DOHH2 (cell line): ENCODE measurements around the gene USF2.

ENCODE experiments used
- H3F3A ChIP-seq: fragments of 200-600 bp; sonication (generic), shearing (Covaris generic); 2 replicates; pipeline ENCODE4 v1.6.0; 2016; ENCODE audit warnings: antibody characterized with exemption, mild to moderate bottlenecking; ENCODE audit not compliant: control insufficient read depth, insufficient read depth
- H3K27ac ChIP-seq: fragments of 200-600 bp; sonication (generic); 2 replicates; pipeline ENCODE4 v1.5.1; 2014; ENCODE audit warnings: low read depth, mild to moderate bottlenecking, low read length, moderate library complexity
- H3K27me3 ChIP-seq: fragments of 200-600 bp; sonication (generic); 2 replicates; pipeline ENCODE4 v1.6.1; 2014; ENCODE audit warnings: mild to moderate bottlenecking, low read length, mixed read lengths; ENCODE audit not compliant: control insufficient read depth
- H3K36me3 ChIP-seq: fragments of 200-600 bp; sonication (generic); 2 replicates; pipeline ENCODE4 v1.6.1; 2014; ENCODE audit warnings: mild to moderate bottlenecking, low read length, moderate library complexity, mixed read lengths; ENCODE audit not compliant: control insufficient read depth
- H3K4me1 ChIP-seq: fragments of 200-600 bp; sonication (generic); 2 replicates; pipeline ENCODE4 v1.6.1; 2014; ENCODE audit warnings: mild to moderate bottlenecking, low read length, mixed read lengths; ENCODE audit not compliant: control insufficient read depth
- H3K4me2 ChIP-seq: fragments of 200-600 bp; sonication (generic); 2 replicates; pipeline ENCODE4 v1.6.0; 2014; ENCODE audit warnings: mild to moderate bottlenecking, low read length, moderate library complexity
- H3K4me3 ChIP-seq: fragments of 200-600 bp; sonication (generic); 2 replicates; pipeline ENCODE4 v1.5.1; 2014; ENCODE audit warnings: mild to moderate bottlenecking, low read length, mixed read lengths
- H3K79me2 ChIP-seq: fragments of 200-600 bp; sonication (generic); 2 replicates; pipeline ENCODE4 v1.6.1; 2014; ENCODE audit warnings: mild to moderate bottlenecking, low read length, mixed read lengths; ENCODE audit not compliant: control insufficient read depth
- H3K9me2 ChIP-seq: fragments of 200-600 bp; sonication (generic); replicated peaks from 2 replicates; pipeline ENCODE4 v1.6.1; 2014; ENCODE audit warnings: mild to moderate bottlenecking, low read length, mixed read lengths; ENCODE audit not compliant: control insufficient read depth
- H3K9me3 ChIP-seq: fragments of 200-600 bp; sonication (generic); 2 replicates; pipeline ENCODE4 v1.6.1; 2014; ENCODE audit warnings: antibody characterized with exemption, low read length, mixed read lengths; ENCODE audit not compliant: control insufficient read depth, insufficient read depth
- H4K20me1 ChIP-seq: fragments of 200-600 bp; sonication (generic); 2 replicates; pipeline ENCODE4 v1.6.0; 2014; ENCODE audit warnings: low read depth, mild to moderate bottlenecking, antibody characterized with exemption, low read length, moderate library complexity; ENCODE audit not compliant: control insufficient read depth, insufficient read depth
- CTCF ChIP-seq: fragments of 200-600 bp; sonication (generic); IDR thresholded peaks from one replicate; pipeline ENCODE4 v1.5.1; 2014; ENCODE audit warnings: antibody characterized with exemption, mild to moderate bottlenecking, low read depth, low read length; ENCODE audit not compliant: poor library complexity, severe bottlenecking
- EZH2phosphoT487 ChIP-seq: fragments of 200-600 bp; sonication (generic); IDR thresholded peaks from 2 replicates; pipeline ENCODE4 v1.6.1; 2017; ENCODE audit warnings: borderline replicate concordance, mild to moderate bottlenecking, antibody characterized with exemption, low read length, moderate library complexity, mixed read lengths

USF2 gene

GRCh38 chr19:35321291-35321690, 52.5 kb downstream of the USF2 start:
- peak overlapping the region; percentile 98 for H3K27ac ChIP-seq
- H3K4me2 ChIP-seq: peak overlapping the region; percentile 90
- H3K9me2 ChIP-seq: no peaks in the 10 kb centered on the region
- no peaks in the 10 kb centered on the region for H4K20me1 ChIP-seq
- H3K79me2 ChIP-seq: peaks cover 16% of the 10 kb centered on the region
- TF ChIP-seq EZH2phosphoT487: no peak
- TF ChIP-seq CTCF: no peak
- H3K27me3 ChIP-seq: no peaks in the 10 kb centered on the region
- peaks cover 97% of the 10 kb centered on the region for H3K4me1 ChIP-seq
- peaks cover 67% of the 10 kb centered on the region for H3F3A ChIP-seq
- peak overlapping the region; percentile 53; the same call in 1 of the 2 replicates for H3K4me3 ChIP-seq
- H3K9me3 ChIP-seq: peaks cover 5% of the 10 kb centered on the region; the same call in 1 of the 2 replicates
- H3K36me3 ChIP-seq: no peaks in the 10 kb centered on the region; the same call in 1 of the 2 replicates

- Histone ChIP-seq H3K4me3 (peak overlapping the region; percentile 12; the same call in 1 of the 2 replicates), H4K20me1 (no peaks in the 10 kb centered on the region), H3K36me3 (no peaks in the 10 kb centered on the region; the same call in 1 of the 2 replicates), H3K27me3 (no peaks in the 10 kb centered on the region), H3K9me2 (no peaks in the 10 kb centered on the region), H3K9me3 (peaks cover 5% of the 10 kb centered on the region; the same call in 1 of the 2 replicates), H3K4me2 (peak overlapping the region; percentile 90), H3K79me2 (peaks cover 23% of the 10 kb centered on the region), H3F3A (peaks cover 65% of the 10 kb centered on the region), H3K4me1 (peaks cover 97% of the 10 kb centered on the region), H3K27ac (peak overlapping the region; percentile 98)
- no peak for TF ChIP-seq CTCF
- TF ChIP-seq EZH2phosphoT487: no peak
Measured at GRCh38 chr19:35322014-35322413, 53.3 kb downstream of the USF2 start.

- Histone ChIP-seq H3K27me3 (no peaks in the 10 kb centered on the region), H3K9me2 (no peaks in the 10 kb centered on the region), H3K4me1 (peaks cover 78% of the 10 kb centered on the region), H3F3A (peaks cover 62% of the 10 kb centered on the region), H3K9me3 (no peaks in the 10 kb centered on the region), H3K27ac (peak overlapping the region; percentile 98), H3K36me3 (peaks cover 40% of the 10 kb centered on the region), H4K20me1 (no peaks in the 10 kb centered on the region), H3K4me2 (peak overlapping the region; percentile 92), H3K79me2 (peaks cover 77% of the 10 kb centered on the region), H3K4me3 (peak overlapping the region; percentile 83)
- TF ChIP-seq EZH2phosphoT487 (no peak), CTCF (peak; percentile 67)
Measured at GRCh38 chr19:35327642-35328041, 58.9 kb downstream of the USF2 start.
